GM12878 (cell line): ENCODE measurements around the gene TMEM236. TPM values are rescaled to one million over a fixed set of nuclear protein-coding genes. Genes with fewer than 3 reads are reported as not detected.

Experiments used
- ATAC-seq: fragments of 200-7000 bp; cut with Tn5 transposase; 3 replicates; pipeline ENCODE4 v1.9.1; 2020; ENCODE audit warnings: mild to moderate bottlenecking, moderate library complexity
- BruUV-seq: library from RNA; stranded (reverse); fragments of 400-500 nt; replicated peaks from 2 replicates; lab custom pipeline; 2021; lab: Mats Ljungman, UMichigan
- CTCF ChIA-PET: fragments of 300-600 bp; sonication (Branson Sonifier 250); formaldehyde crosslinking; extraction: SDS; loops from one replicate; lab custom pipeline; 2021; ENCODE audit warnings: inconsistent platforms; lab: Yijun Ruan, JAX
- POLR2A ChIA-PET: fragments of 350-600 bp; formaldehyde crosslinking; extraction: SDS; loops from one replicate; lab custom pipeline; 2021; ENCODE audit warnings: inconsistent platforms; lab: Charles Lee
- RAD21 ChIA-PET: fragments of 300-600 bp; sonication (Branson Sonifier 250); formaldehyde crosslinking; loops from one replicate; lab custom pipeline; 2023; ENCODE audit warnings: antibody characterized with exemption; ENCODE audit not compliant: unreplicated experiment; lab: Charles Lee
- SMC1A ChIA-PET: fragments of 300-600 bp; sonication (Branson Sonifier 250); formaldehyde crosslinking; loops from one replicate; lab custom pipeline; 2023; ENCODE audit not compliant: unreplicated experiment, uncharacterized antibody; lab: Charles Lee
- DNase-seq: peaks from one replicate; pipeline ENCODE4 v3.0.0-alpha.2; 2011; ENCODE audit warnings: low read depth, low spot score
- FAIRE-seq: peaks from 3 replicates; lab custom pipeline; 2011; peaks lifted over from hg19 to GRCh38; lab: Jason Lieb, UNC
- H2AFZ ChIP-seq: 2 replicates; pipeline ENCODE4 v1.6.0; 2011; ENCODE audit warnings: low read depth, low read length, control low read depth; ENCODE audit not compliant: control insufficient read depth
- H3K27ac ChIP-seq: 2 replicates; pipeline ENCODE4 v1.5.1; 2011; ENCODE audit warnings: control low read depth; ENCODE audit not compliant: control insufficient read depth, insufficient read depth
- H3K27me3 ChIP-seq, 2 experiments: replicated peaks in 1 of 2; 2 replicates each; pipeline versions ENCODE4 v1.6.0 to v1.6.1; 2011; ENCODE audit warnings: low read length in 1 of 2; ENCODE audit not compliant: control insufficient read depth in 2 of 2, insufficient read depth in 2 of 2
- H3K36me3 ChIP-seq, 2 experiments: 2 replicates each; pipeline ENCODE4 v1.5.1; 2011; ENCODE audit warnings: low read length in 1 of 2; ENCODE audit not compliant: control insufficient read depth in 2 of 2, insufficient read depth in 2 of 2
- H3K4me1 ChIP-seq: 2 replicates; pipeline ENCODE4 v1.6.1; 2011; ENCODE audit warnings: mild to moderate bottlenecking, low read length, moderate library complexity, mixed read lengths; ENCODE audit not compliant: control insufficient read depth, insufficient read depth
- H3K4me2 ChIP-seq: 2 replicates; pipeline ENCODE4 v1.6.0; 2011; ENCODE audit warnings: control low read depth; ENCODE audit not compliant: control insufficient read depth, insufficient read depth
- H3K4me3 ChIP-seq: fragments of 200-600 bp; sonication (generic); 2 replicates; pipeline ENCODE4 v1.5.1; 2016
- H3K79me2 ChIP-seq: 2 replicates; pipeline ENCODE4 v1.6.0; 2011; ENCODE audit warnings: low read length; ENCODE audit not compliant: control insufficient read depth, insufficient read depth
- H3K9ac ChIP-seq: 2 replicates; pipeline ENCODE4 v1.8.0; 2011; ENCODE audit warnings: low read length, control low read depth, mixed read lengths; ENCODE audit not compliant: control insufficient read depth, insufficient read depth
- H3K9me3 ChIP-seq: replicated peaks from 3 replicates; pipeline ENCODE4 v1.5.1; 2011; ENCODE audit warnings: mild to moderate bottlenecking, low read length; ENCODE audit not compliant: control insufficient read depth, insufficient read depth
- H4K20me1 ChIP-seq: 2 replicates; pipeline ENCODE4 v1.6.0; 2011; ENCODE audit not compliant: control insufficient read depth, insufficient read depth
- ATF2 ChIP-seq: IDR thresholded peaks from 2 replicates; pipeline ENCODE4 v1.6.1; 2012; ENCODE audit warnings: low read length, inconsistent platforms
- CBX3 ChIP-seq: fragments of 200-600 bp; sonication (generic); IDR thresholded peaks from 2 replicates; pipeline ENCODE4 v1.6.1; 2016; ENCODE audit warnings: low read depth, borderline replicate concordance
- CHD2 ChIP-seq: IDR thresholded peaks from 2 replicates; pipeline ENCODE4 v1.6.1; 2011; ENCODE audit warnings: low read depth, low read length, improper control_type of control experiment, borderline replicate concordance
- EZH2 ChIP-seq: IDR thresholded peaks from 2 replicates; pipeline ENCODE4 v1.6.1; 2012; ENCODE audit warnings: low read depth, mild to moderate bottlenecking, control low read depth, inconsistent platforms, low read length, borderline replicate concordance; ENCODE audit not compliant: control insufficient read depth
- GATAD2B ChIP-seq: fragments of 450-650 bp; conservative IDR thresholded peaks from 2 replicates; pipeline ENCODE4 v1.6.1; 2017; ENCODE audit warnings: low read depth, mild to moderate bottlenecking, moderate library complexity
- KDM1A ChIP-seq: fragments of 200-600 bp; sonication (generic); IDR thresholded peaks from 2 replicates; pipeline ENCODE4 v1.6.1; 2016; ENCODE audit warnings: borderline replicate concordance
- NFYA ChIP-seq: IDR thresholded peaks from 2 replicates; pipeline ENCODE4 v1.6.1; 2011; ENCODE audit warnings: low read depth, mild to moderate bottlenecking, low read length, improper control_type of control experiment, borderline replicate concordance
- PAX5 ChIP-seq: IDR thresholded peaks from 2 replicates; pipeline ENCODE4 v1.6.1; 2011; ENCODE audit warnings: low read depth, low read length, borderline replicate concordance
- POLR2AphosphoS5 ChIP-seq: IDR thresholded peaks from 2 replicates; pipeline ENCODE4 v1.6.1; 2011; ENCODE audit warnings: mild to moderate bottlenecking, low read length, inconsistent platforms
- POU2F2 ChIP-seq: IDR thresholded peaks from 3 replicates; pipeline ENCODE4 v1.6.1; 2011; ENCODE audit warnings: low read depth, mild to moderate bottlenecking, low read length, borderline replicate concordance
- RFX5 ChIP-seq: IDR thresholded peaks from 2 replicates; pipeline ENCODE4 v1.6.1; 2011; ENCODE audit warnings: low read depth, low read length, improper control_type of control experiment
- SMC3 ChIP-seq: IDR thresholded peaks from 2 replicates; pipeline ENCODE4 v1.6.1; 2011; ENCODE audit warnings: low read length, improper control_type of control experiment, borderline replicate concordance
- STAT1 ChIP-seq: fragments of 450-650 bp; conservative IDR thresholded peaks from 2 replicates; pipeline ENCODE4 v1.6.1; 2014; ENCODE audit warnings: antibody characterized with exemption, mild to moderate bottlenecking
- ZNF217 ChIP-seq: fragments of 450-650 bp; IDR thresholded peaks from 2 replicates; pipeline ENCODE4 v1.6.1; 2017; ENCODE audit warnings: antibody characterized with exemption, mild to moderate bottlenecking
- ZNF274 ChIP-seq: IDR thresholded peaks from one replicate; pipeline ENCODE4 v1.8.0; 2011; ENCODE audit not compliant: insufficient read length, insufficient read depth
- WGBS: methylation state at CpG from one replicate; pipeline ENCODE4 v1.1.6; 2016; ENCODE audit warnings: low lambda C conversion rate; ENCODE audit not compliant: insufficient replicate concordance, insufficient coverage; ENCODE audit errors: missing lambda C conversion rate; 5-methylcytosine and 5-hydroxymethylcytosine counted together
- in situ Hi-C: fragments of 300-500 bp; cut with MboI; formaldehyde crosslinking; loops from 9 replicates; pipeline ENCODE4 v1.14.3; 2018; ENCODE audit warnings: mixed read lengths
- intact Hi-C: fragments of 100-400 bp; cut with micrococcal nuclease; formaldehyde crosslinking; loops from one replicate; pipeline ENCODE4 v1.14.2; 2022; ENCODE audit not compliant: unreplicated experiment
- polyA plus RNA-seq, 11 experiments: library from polyadenylated mRNA; depleted of rRNA in 4 of 11; unstranded in 6 of 11; stranded (reverse) in 5 of 11; fragments of >200 nt; fragmentation: Nextera tagmentation in 4 of 11; fragmentation: Illumina TruSeq in 1 of 11; extraction: Ambion mirVana in 4 of 11; extraction: Trizol in 1 of 11; gene quantifications; 1 replicate in 1 of 11; 2 replicates in 10 of 11; pipeline versions ENCODE4 v1.2.1 to v1.2.3, GENCODE V29; 2011 to 2016; ENCODE audit warnings: inconsistent platforms in 2 of 11, missing spikeins in 2 of 11, low read depth in 1 of 11
- total RNA-seq, 4 experiments: library from RNA; depleted of rRNA in 3 of 4; stranded (reverse); fragments of >200 nt in 3 of 4; fragmentation: Illumina TruSeq in 1 of 4; extraction: Trizol in 1 of 4; gene quantifications; 2 replicates each; pipeline versions ENCODE4 v1.2.1 to v1.2.3, GENCODE V29; 2013 to 2021

Gene TMEM236
- total and polyA plus RNA-seq, 10 of the 15 experiments (the other 5 are each of a cell fraction or from before 2014, with no cell fraction given), result 0.03 TPM; not detected in 9

GRCh38 chr10:17831896-17832295 lies 79.9 kb downstream of the TMEM236 start:
- POLR2A ChIA-PET, result no interaction called here
- CTCF ChIA-PET, result no interaction called here
- H3K4me1 ChIP-seq, result no peaks in the 10 kb centered on the region
- H3K9ac ChIP-seq, result no peak overlapping the region
- H3K36me3 ChIP-seq, result no peaks in the 10 kb centered on the region
- 35% methylated on average over 6 of the region's 6 CpGs for WGBS
- no peaks in the 10 kb centered on the region for H3K9me3 ChIP-seq
- TF ChIP-seq RFX5, result no peak
- TF ChIP-seq PAX5, result no peak
- TF ChIP-seq ZNF274, result no peak
- TF ChIP-seq ATF2, result no peak
- TF ChIP-seq EZH2, result no peak
- no peak for TF ChIP-seq CHD2
- TF ChIP-seq CBX3, result no peak
- TF ChIP-seq SMC3, result no peak
- TF ChIP-seq GATAD2B, result no peak
- TF ChIP-seq NFYA, result no peak
- no peak for TF ChIP-seq ZNF217
- TF ChIP-seq KDM1A, result no peak
- no peak for TF ChIP-seq POU2F2
- no peak for TF ChIP-seq POLR2AphosphoS5
- no peak for TF ChIP-seq STAT1
- peaks cover 2 to 4% of the 10 kb centered on the region in 2 experiments; a peak in 2 of 4 replicates for H3K27me3 ChIP-seq
- no peak overlapping the region for H2AFZ ChIP-seq
- RAD21 ChIA-PET, result no interaction called here
- no peak for FAIRE-seq
- in situ Hi-C loops (no loop called here), intact Hi-C loops (no loop called here)
- H3K4me3 ChIP-seq, result no peak overlapping the region
- BruUV-seq, result no TSS peak
- H4K20me1 ChIP-seq, result no peaks in the 10 kb centered on the region
- SMC1A ChIA-PET, result no interaction called here
- no peak overlapping the region for H3K4me2 ChIP-seq
- no peak for DNase-seq
- no peak overlapping the region for H3K27ac ChIP-seq
- no peaks in the 10 kb centered on the region for H3K79me2 ChIP-seq
- ATAC-seq, result no peak
